GM23338 (cell line): ENCODE data around the gene LRMDA. TPM values are rescaled to one million over a fixed set of nuclear protein-coding genes. Genes with fewer than 3 reads are reported as not detected.
A peak's percentile ranks its signal among the peaks of the same experiment; 100 is the strongest.

Experiments used
- ATAC-seq: fragments of 200-7000 bp; cut with Tn5 transposase; 3 replicates; pipeline ENCODE4 v1.9.1; 2020
- DNase-seq: peaks from one replicate; pipeline ENCODE4 v3.0.0-alpha.2; 2015; ENCODE audit warnings: low spot score
- H2AFZ ChIP-seq: fragments of 200-600 bp; sonication (generic); 2 replicates; pipeline ENCODE4 v1.8.0; 2016; ENCODE audit warnings: antibody characterized with exemption, mild to moderate bottlenecking, moderate library complexity
- H3F3A ChIP-seq: fragments of 200-600 bp; sonication (generic); replicated peaks from 2 replicates; pipeline ENCODE4 v1.8.0; 2017; ENCODE audit warnings: antibody characterized with exemption, mixed run types, low read depth
- H3K27ac ChIP-seq: fragments of 200-600 bp; sonication (generic); 2 replicates; pipeline ENCODE4 v1.6.1; 2016; ENCODE audit warnings: low read depth
- H3K27me3 ChIP-seq: fragments of 200-600 bp; sonication (generic); 2 replicates; pipeline ENCODE4 v1.8.0; 2016; ENCODE audit warnings: mild to moderate bottlenecking, mixed run types, moderate library complexity; ENCODE audit not compliant: insufficient read depth
- H3K36me3 ChIP-seq: fragments of 200-600 bp; sonication (generic); 2 replicates; pipeline ENCODE4 v1.8.0; 2016; ENCODE audit warnings: mild to moderate bottlenecking; ENCODE audit not compliant: insufficient read depth
- H3K4me1 ChIP-seq: fragments of 200-600 bp; sonication (generic); 2 replicates; pipeline ENCODE4 v1.8.0; 2016; ENCODE audit warnings: mild to moderate bottlenecking, moderate library complexity; ENCODE audit not compliant: insufficient read depth
- H3K4me2 ChIP-seq: fragments of 200-600 bp; sonication (generic); 2 replicates; pipeline ENCODE4 v1.7.1; 2017; ENCODE audit warnings: mixed run types
- H3K4me3 ChIP-seq: fragments of 200-600 bp; sonication (generic); 2 replicates; pipeline ENCODE4 v1.6.1; 2016; ENCODE audit warnings: mixed run types
- H3K79me2 ChIP-seq: fragments of 200-600 bp; sonication (generic); replicated peaks from 2 replicates; pipeline ENCODE4 v1.8.0; 2017; ENCODE audit warnings: mild to moderate bottlenecking; ENCODE audit not compliant: insufficient read depth
- H3K9me2 ChIP-seq: fragments of 200-600 bp; sonication (generic); 2 replicates; pipeline ENCODE4 v1.8.0; 2017; ENCODE audit not compliant: insufficient read depth
- H4K20me1 ChIP-seq: fragments of 200-600 bp; sonication (generic); replicated peaks from 2 replicates; pipeline ENCODE4 v1.8.0; 2017; ENCODE audit warnings: mild to moderate bottlenecking; ENCODE audit not compliant: insufficient read depth
- H3K27ac Mint-ChIP-seq: 2 replicates; pipeline ENCODE4 v1.8.0; 2020; ENCODE audit warnings: inconsistent platforms, mild to moderate bottlenecking, moderate library complexity, mixed read lengths
- H3K27me3 Mint-ChIP-seq: 3 replicates; pipeline ENCODE4 v1.8.0; 2022; ENCODE audit warnings: low read depth, mild to moderate bottlenecking, moderate library complexity, mixed read lengths, inconsistent platforms; ENCODE audit not compliant: insufficient read depth, poor library complexity
- H3K36me3 Mint-ChIP-seq: 3 replicates; pipeline ENCODE4 v1.8.0; 2021; ENCODE audit warnings: low read depth, mild to moderate bottlenecking, inconsistent platforms, moderate library complexity, mixed read lengths
- H3K4me1 Mint-ChIP-seq: 3 replicates; pipeline ENCODE4 v1.8.0; 2020; ENCODE audit warnings: mild to moderate bottlenecking, inconsistent platforms, mixed read lengths
- H3K4me3 Mint-ChIP-seq: 3 replicates; pipeline ENCODE4 v1.8.0; 2021; ENCODE audit warnings: moderate library complexity, mild to moderate bottlenecking, inconsistent platforms, mixed read lengths
- H3K9me3 Mint-ChIP-seq: 3 replicates; pipeline ENCODE4 v1.8.0; 2020; ENCODE audit warnings: moderate library complexity, mild to moderate bottlenecking, inconsistent platforms, mixed read lengths
- CTCF ChIP-seq, 2 experiments: fragments of 200-600 bp in 1 of 2; sonication (generic) in 1 of 2; conservative IDR thresholded peaks; 2 replicates each; pipeline versions ENCODE4 v1.5.1 to v1.6.1; 2016 to 2017; ENCODE audit warnings: antibody characterized with exemption in 2 of 2, low read depth in 2 of 2, mild to moderate bottlenecking in 2 of 2, moderate library complexity in 1 of 2
- EZH2 ChIP-seq: fragments of 200-600 bp; sonication (generic); IDR thresholded peaks from one replicate; pipeline ENCODE4 v1.8.0; 2017; ENCODE audit warnings: antibody characterized with exemption, mild to moderate bottlenecking, low read depth; ENCODE audit not compliant: unreplicated experiment
- EZH2phosphoT487 ChIP-seq: fragments of 200-600 bp; sonication (generic); IDR thresholded peaks from one replicate; pipeline ENCODE4 v1.8.1; 2018; ENCODE audit warnings: antibody characterized with exemption; ENCODE audit not compliant: unreplicated experiment
- JUNB ChIP-seq: IDR thresholded peaks from one replicate; pipeline ENCODE4 v1.6.1; 2016; ENCODE audit warnings: antibody characterized with exemption; ENCODE audit not compliant: unreplicated experiment
- NANOG ChIP-seq: IDR thresholded peaks from 2 replicates; pipeline ENCODE4 v1.6.1; 2016; ENCODE audit warnings: antibody characterized with exemption, borderline replicate concordance
- REST ChIP-seq: IDR thresholded peaks from one replicate; pipeline ENCODE4 v1.6.1; 2018; ENCODE audit warnings: antibody characterized with exemption; ENCODE audit not compliant: unreplicated experiment
- STAT1 ChIP-seq: IDR thresholded peaks from one replicate; pipeline ENCODE4 v1.6.1; 2016; ENCODE audit warnings: antibody characterized with exemption; ENCODE audit not compliant: unreplicated experiment
- ZNF114 ChIP-seq: fragments of 250-450 bp; sonication (Bioruptor Pico); IDR thresholded peaks from 2 replicates; pipeline ENCODE4 v1.5.0; 2020; ENCODE audit warnings: mild to moderate bottlenecking, moderate library complexity
- ZNF331 ChIP-seq: fragments of 250-450 bp; sonication (Bioruptor Pico); IDR thresholded peaks from 2 replicates; pipeline ENCODE4 v1.5.0; 2020; ENCODE audit warnings: low read depth, mild to moderate bottlenecking, moderate library complexity
- polyA plus RNA-seq: library from polyadenylated mRNA; unstranded; fragments of >200 nt; fragmentation: Nextera tagmentation; extraction: Ambion mirVana; gene quantifications from 2 replicates; pipeline ENCODE4 v1.2.1, GENCODE V29; 2016
- total RNA-seq: library from RNA; depleted of rRNA; stranded (reverse); fragments of >200 nt; shearing (Covaris generic); gene quantifications from 2 replicates; pipeline ENCODE4 v1.2.3, GENCODE V29; 2014

Gene LRMDA
- total and polyA plus RNA-seq, 2 experiments from 2014 or later: 0.90 to 1.8 TPM

GRCh38 chr10:76395251-76395650 lies 963.8 kb downstream of the LRMDA start (continued):
- TF ChIP-seq REST (no peak), EZH2phosphoT487 (no peak), NANOG (no peak)

GRCh38 chr10:76396134-76396533 lies 964.7 kb downstream of the LRMDA start:
- Histone ChIP-seq H2AFZ (no peak overlapping the region), H3K4me3 (no peak overlapping the region), H3K9me2 (peaks cover 11% of the 10 kb centered on the region), H3K79me2 (no peaks in the 10 kb centered on the region), H3K27me3 (no peaks in the 10 kb centered on the region), H3K4me1 (peaks cover 10% of the 10 kb centered on the region; the same call in 1 of the 2 replicates), H3K27ac (no peak overlapping the region), H3K36me3 (no peaks in the 10 kb centered on the region), H3F3A (no peaks in the 10 kb centered on the region), H4K20me1 (no peaks in the 10 kb centered on the region), H3K4me2 (no peak overlapping the region)
- TF ChIP-seq ZNF114 (CRISPR knock-in tag) (no peak), CTCF (conservative IDR thresholded peaks at IDR 0.05; ENCODE audit: low read depth in 2 of 2) (no peak), EZH2phosphoT487 (no peak), EZH2 (no peak), NANOG (no peak)
- Mint-ChIP-seq H3K27ac (no peak overlapping the region), H3K9me3 (no peaks in the 10 kb centered on the region; the same call in 2 of the 3 replicates), H3K4me1 (peaks cover 16% of the 10 kb centered on the region), H3K4me3 (no peak overlapping the region), H3K27me3 (no peaks in the 10 kb centered on the region), H3K36me3 (no peaks in the 10 kb centered on the region)
- no peak for ATAC-seq
- no peak for DNase-seq

GRCh38 chr10:76397181-76398042 lies 966.0 kb downstream of the LRMDA start:
- H3K4me3 ChIP-seq: no peak overlapping the region
- H3K4me1 Mint-ChIP-seq: peaks cover 16% of the 10 kb centered on the region
- no peaks in the 10 kb centered on the region for H3K27me3 ChIP-seq
- H3K27me3 Mint-ChIP-seq: peaks cover 2% of the 10 kb centered on the region
- peak overlapping the region; percentile 72; the same call in 1 of the 2 replicates for H3K27ac Mint-ChIP-seq
- no peak for TF ChIP-seq JUNB
- TF ChIP-seq ZNF331 (CRISPR knock-in tag): no peak
- no peak for TF ChIP-seq STAT1
- no peaks in the 10 kb centered on the region for H3K79me2 ChIP-seq
- DNase-seq: no peak
- no peak overlapping the region for H3K4me3 Mint-ChIP-seq
- no peaks in the 10 kb centered on the region for H3F3A ChIP-seq
- no peaks in the 10 kb centered on the region for H3K36me3 Mint-ChIP-seq
- no peaks in the 10 kb centered on the region for H3K36me3 ChIP-seq
- peaks cover 10% of the 10 kb centered on the region; the same call in 1 of the 2 replicates for H3K4me1 ChIP-seq
- H3K4me2 ChIP-seq: no peak overlapping the region
- peaks cover 11% of the 10 kb centered on the region for H3K9me2 ChIP-seq
- H3K27ac ChIP-seq: no peak overlapping the region
- no peaks in the 10 kb centered on the region for H4K20me1 ChIP-seq
- no peaks in the 10 kb centered on the region; the same call in 2 of the 3 replicates for H3K9me3 Mint-ChIP-seq
- peak overlapping the region; percentile 88; the same call in 1 of the 2 replicates for H2AFZ ChIP-seq
- peak; percentile 26; the same call in 2 of the 3 replicates for ATAC-seq
